DND-41 (cell line): ENCODE data around the gene CCNI2.

Experiments
- ATAC-seq: fragments of 200-7000 bp; cut with Tn5 transposase; 3 replicates; pipeline ENCODE4 v1.9.1; 2021; ENCODE audit warnings: low read depth; ENCODE audit not compliant: insufficient read depth
- DNase-seq: peaks from one replicate; pipeline ENCODE4 v3.0.0-alpha.2; 2020
- H2AFZ ChIP-seq: 2 replicates; pipeline ENCODE4 v1.6.0; 2012; ENCODE audit warnings: low read depth, low read length
- H3K27ac ChIP-seq: 2 replicates; pipeline ENCODE4 v1.5.1; 2012; ENCODE audit warnings: low read length, inconsistent platforms
- H3K27me3 ChIP-seq: fragments of 200-600 bp; sonication (generic); 2 replicates; pipeline ENCODE4 v1.6.0; 2012; ENCODE audit warnings: low read length, mild to moderate bottlenecking, inconsistent platforms; ENCODE audit not compliant: insufficient read depth, poor library complexity
- H3K36me3 ChIP-seq: 2 replicates; pipeline ENCODE4 v1.5.1; 2012; ENCODE audit warnings: low read length, inconsistent platforms; ENCODE audit not compliant: insufficient read depth
- H3K4me1 ChIP-seq: 2 replicates; pipeline ENCODE4 v1.5.1; 2012; ENCODE audit warnings: mild to moderate bottlenecking, low read length; ENCODE audit not compliant: insufficient read depth
- H3K4me2 ChIP-seq: 2 replicates; pipeline ENCODE4 v1.6.0; 2012; ENCODE audit warnings: mild to moderate bottlenecking, moderate library complexity, low read length, inconsistent platforms; ENCODE audit not compliant: insufficient read depth
- H3K4me3 ChIP-seq, 2 experiments: fragments of 200-600 bp in 1 of 2; shearing (Covaris generic) in 1 of 2; 2 replicates each; pipeline ENCODE4 v1.5.1; 2012 to 2016; ENCODE audit warnings: inconsistent platforms in 2 of 2, low read length in 2 of 2, mild to moderate bottlenecking in 2 of 2, low read depth in 1 of 2, moderate library complexity in 1 of 2
- H3K79me2 ChIP-seq: 2 replicates; pipeline ENCODE4 v1.6.0; 2012; ENCODE audit warnings: low read length, inconsistent platforms; ENCODE audit not compliant: insufficient read depth
- H3K9ac ChIP-seq: 2 replicates; pipeline ENCODE4 v1.6.0; 2012; ENCODE audit warnings: low read depth, mild to moderate bottlenecking, inconsistent platforms, low read length, moderate library complexity
- H3K9me3 ChIP-seq: 2 replicates; pipeline ENCODE4 v1.5.1; 2012; ENCODE audit warnings: low read length, moderate library complexity, mild to moderate bottlenecking, inconsistent platforms; ENCODE audit not compliant: insufficient read depth, severe bottlenecking
- H4K20me1 ChIP-seq: 2 replicates; pipeline ENCODE4 v1.6.0; 2012; ENCODE audit warnings: low read length; ENCODE audit not compliant: insufficient read depth
- CTCF ChIP-seq: IDR thresholded peaks from 2 replicates; pipeline ENCODE4 v1.5.1; 2012; ENCODE audit warnings: borderline replicate concordance, low read length, moderate library complexity, mild to moderate bottlenecking; ENCODE audit not compliant: poor library complexity, severe bottlenecking; ENCODE audit errors: extremely low read depth
- EZH2 ChIP-seq: IDR thresholded peaks from 3 replicates; pipeline ENCODE4 v1.6.1; 2012; ENCODE audit warnings: borderline replicate concordance, low read depth, mild to moderate bottlenecking, moderate library complexity, low read length, inconsistent platforms; ENCODE audit not compliant: severe bottlenecking

Gene CCNI2

GRCh38 chr5:132764051-132764450 is 16.8 kb downstream of the CCNI2 start:
- H2AFZ ChIP-seq: no peak overlapping the region
- no peaks in the 10 kb centered on the region for H3K9me3 ChIP-seq
- TF ChIP-seq EZH2 (no peak), CTCF (no peak)
- no peak overlapping the region for H3K4me3 ChIP-seq
- H3K79me2 ChIP-seq: peaks cover 16% of the 10 kb centered on the region; the same call in 1 of the 2 replicates
- ATAC-seq (no peak), DNase-seq (no peak)
- H3K4me1 ChIP-seq: no peaks in the 10 kb centered on the region; the same call in 1 of the 2 replicates
- no peak overlapping the region for H3K9ac ChIP-seq
- H3K36me3 ChIP-seq: peaks cover 61% of the 10 kb centered on the region
- no peaks in the 10 kb centered on the region for H3K27me3 ChIP-seq
- no peak overlapping the region for H3K4me2 ChIP-seq
- H4K20me1 ChIP-seq: peaks cover 27% of the 10 kb centered on the region
- H3K27ac ChIP-seq: no peak overlapping the region

GRCh38 chr5:132764671-132765238 is 17.5 kb downstream of the CCNI2 start:
- H3K4me1 ChIP-seq: no peaks in the 10 kb centered on the region; the same call in 1 of the 2 replicates

GRCh38 chr5:132765311-132766019 is 18.2 kb downstream of the CCNI2 start:
- H3K9ac ChIP-seq: no peak overlapping the region
- H3K4me1 ChIP-seq: no peaks in the 10 kb centered on the region; the same call in 1 of the 2 replicates
- no peak for ATAC-seq
- peaks cover 47% of the 10 kb centered on the region for H3K36me3 ChIP-seq
- H3K27me3 ChIP-seq: no peaks in the 10 kb centered on the region
- H3K9me3 ChIP-seq: no peaks in the 10 kb centered on the region
- no peak for TF ChIP-seq EZH2
- no peak for TF ChIP-seq CTCF
- H3K79me2 ChIP-seq: peaks cover 23% of the 10 kb centered on the region
- H3K4me3 ChIP-seq: no peak overlapping the region
- no peak for DNase-seq
- H3K4me2 ChIP-seq: no peak overlapping the region
- H3K27ac ChIP-seq: no peak overlapping the region
- H4K20me1 ChIP-seq: peaks cover 34% of the 10 kb centered on the region
- H2AFZ ChIP-seq: no peak overlapping the region

More at GRCh38 chr5:132764671-132765238, 17.5 kb downstream of the CCNI2 start:
- peaks cover 54% of the 10 kb centered on the region for H3K36me3 ChIP-seq
- no peak overlapping the region for H2AFZ ChIP-seq
- no peak overlapping the region for H3K27ac ChIP-seq
- no peak overlapping the region for H3K9ac ChIP-seq
- TF ChIP-seq EZH2: no peak
- TF ChIP-seq CTCF: no peak
- no peaks in the 10 kb centered on the region for H3K27me3 ChIP-seq
- H3K4me3 ChIP-seq: no peak overlapping the region
- H4K20me1 ChIP-seq: peaks cover 33% of the 10 kb centered on the region
- DNase-seq (no peak), ATAC-seq (no peak)
- H3K9me3 ChIP-seq: no peaks in the 10 kb centered on the region
- peaks cover 20% of the 10 kb centered on the region for H3K79me2 ChIP-seq
- H3K4me2 ChIP-seq: no peak overlapping the region
